H1 (cell line): ENCODE results near the gene IMP3.

Source experiments
- CHD1 ChIP-seq: IDR thresholded peaks from 2 replicates; pipeline ENCODE4 v1.6.1; 2012; ENCODE audit warnings: low read depth, low read length, improper control_type of control experiment
- EP300 ChIP-seq, 2 experiments: IDR thresholded peaks; 1 replicate in 1 of 2; 2 replicates in 1 of 2; pipeline ENCODE4 v1.6.1; 2011 to 2012; ENCODE audit warnings: low read depth in 2 of 2, low read length in 2 of 2, mild to moderate bottlenecking in 2 of 2, borderline replicate concordance in 1 of 2, inconsistent platforms in 1 of 2, moderate library complexity in 1 of 2
- EZH2 ChIP-seq: fragments of 200-600 bp; sonication (generic); IDR thresholded peaks from 2 replicates; pipeline ENCODE4 v1.7.1; 2012; ENCODE audit warnings: low read depth, mild to moderate bottlenecking, moderate library complexity, low read length, inconsistent platforms; ENCODE audit not compliant: severe bottlenecking

- TF ChIP-seq CHD1 (no peak), EZH2 (no peak), EP300 (IDR thresholded peaks at IDR 0.05; ENCODE audit: borderline replicate concordance in 1 of 2, low read depth in 2 of 2, low read length in 2 of 2) (no peak)
Observed at GRCh38 chr15:75620841-75621391, 19.1 kb downstream of the IMP3 start.
